Keratinocyte (primary cell): Measurements from ENCODE around the gene TFDP1. TPM values are rescaled to one million over a fixed set of nuclear protein-coding genes. Genes with fewer than 3 reads are reported as not detected.

ENCODE experiments used
- DNase-seq: peaks from one replicate; pipeline ENCODE4 v3.0.0-alpha.2; 2011; ENCODE audit warnings: low read depth, missing footprints, low spot score
- FAIRE-seq: peaks from 2 replicates; lab custom pipeline; 2011; peaks lifted over from hg19 to GRCh38; lab: Jason Lieb, UNC
- H2AFZ ChIP-seq: 2 replicates; pipeline ENCODE4 v1.6.0; 2012; ENCODE audit warnings: low read length, control low read depth, inconsistent platforms; ENCODE audit not compliant: control insufficient read depth
- H3K27ac ChIP-seq: 2 replicates; pipeline ENCODE4 v1.5.1; 2011; ENCODE audit warnings: low read length; ENCODE audit not compliant: control insufficient read depth, insufficient read depth
- H3K27me3 ChIP-seq: 3 replicates; pipeline ENCODE4 v1.6.0; 2011; ENCODE audit warnings: low read length; ENCODE audit not compliant: control insufficient read depth, insufficient read depth; ENCODE audit errors: extremely low read depth
- H3K36me3 ChIP-seq, 2 experiments: 2 replicates in 1 of 2; 3 replicates in 1 of 2; pipeline ENCODE4 v1.5.1; 2011; ENCODE audit warnings: low read length in 2 of 2, mild to moderate bottlenecking in 1 of 2; ENCODE audit not compliant: control insufficient read depth in 2 of 2, insufficient read depth in 2 of 2; ENCODE audit errors: extremely low read depth in 1 of 2
- H3K4me1 ChIP-seq: 3 replicates; pipeline ENCODE4 v1.5.1; 2011; ENCODE audit warnings: low read length; ENCODE audit not compliant: control insufficient read depth, insufficient read depth; ENCODE audit errors: extremely low read depth
- H3K4me2 ChIP-seq: 3 replicates; pipeline ENCODE4 v1.6.0; 2011; ENCODE audit warnings: low read depth, low read length; ENCODE audit not compliant: control insufficient read depth, insufficient read depth; ENCODE audit errors: extremely low read depth
- H3K4me3 ChIP-seq, 3 experiments: fragments of 200-600 bp in 1 of 3; sonication (generic) in 1 of 3; 2 replicates in 2 of 3; 3 replicates in 1 of 3; pipeline ENCODE4 v1.5.1; 2011 to 2016; ENCODE audit warnings: low read length in 3 of 3, mild to moderate bottlenecking in 3 of 3, control low read depth in 2 of 3, inconsistent platforms in 1 of 3, low read depth in 1 of 3, mixed read lengths in 1 of 3, mixed run types in 1 of 3, moderate library complexity in 1 of 3; ENCODE audit not compliant: control insufficient read depth in 2 of 3, insufficient read depth in 2 of 3; ENCODE audit errors: extremely low read depth in 1 of 3
- H3K79me2 ChIP-seq: 2 replicates; pipeline ENCODE4 v1.6.0; 2012; ENCODE audit warnings: low read length; ENCODE audit not compliant: control insufficient read depth, insufficient read depth
- H3K9ac ChIP-seq: 3 replicates; pipeline ENCODE4 v1.6.0; 2011; ENCODE audit warnings: low read length; ENCODE audit not compliant: control insufficient read depth, insufficient read depth; ENCODE audit errors: extremely low read depth
- H3K9me1 ChIP-seq: 3 replicates; pipeline ENCODE4 v1.6.0; 2011; ENCODE audit warnings: low read length; ENCODE audit not compliant: control insufficient read depth, insufficient read depth; ENCODE audit errors: extremely low read depth
- H3K9me3 ChIP-seq: 2 replicates; pipeline ENCODE4 v1.5.1; 2012; ENCODE audit warnings: low read depth, low read length; ENCODE audit not compliant: control insufficient read depth
- H4K20me1 ChIP-seq: 3 replicates; pipeline ENCODE4 v1.6.0; 2011; ENCODE audit warnings: low read length; ENCODE audit not compliant: control insufficient read depth, insufficient read depth; ENCODE audit errors: extremely low read depth
- EZH2 ChIP-seq: IDR thresholded peaks from one replicate; pipeline ENCODE4 v1.6.1; 2012; ENCODE audit warnings: inconsistent platforms, mild to moderate bottlenecking, low read length, moderate library complexity
- dilution Hi-C: fragments of 300-500 bp; cut with MboI; formaldehyde crosslinking; loops from one replicate; pipeline ENCODE4 v1.7.0; 2020; ENCODE audit warnings: low sequenced_read_pairs; ENCODE audit not compliant: extremely low pct_ligation_motif_present
- polyA plus RNA-seq, 5 experiments: library from polyadenylated mRNA; depleted of rRNA in 3 of 5; stranded (reverse) in 3 of 5; stranded (forward) in 1 of 5; unstranded in 1 of 5; fragments of >200 nt; gene quantifications; 1 replicate in 1 of 5; 2 replicates in 3 of 5; 3 replicates in 1 of 5; pipeline versions ENCODE4 v1.2.1 to v1.2.3, GENCODE V29; 2011 to 2012; ENCODE audit warnings: missing spikeins in 2 of 5, low read depth in 1 of 5, low replicate concordance in 1 of 5
- TF ChIP-seq, protein P1 (sequence below), 3 experiments: IDR thresholded peaks in 1 of 3; conservative IDR thresholded peaks in 1 of 3; optimal IDR thresholded peaks in 1 of 3; 2 replicates in 2 of 3; 3 replicates in 1 of 3; pipeline versions ENCODE3 to v1.5.1; 2011; ENCODE audit warnings: low read length in 3 of 3, mild to moderate bottlenecking in 3 of 3, moderate library complexity in 2 of 3, control low read depth in 1 of 3, inconsistent platforms in 1 of 3; ENCODE audit not compliant: insufficient read depth in 2 of 3; ENCODE audit errors: extremely low read depth in 1 of 3

Gene TFDP1
- polyA plus RNA-seq, 1 donor (not counting 4 experiments of a cell fraction or from before 2014, with no cell fraction given), result 105 TPM

DNA sequence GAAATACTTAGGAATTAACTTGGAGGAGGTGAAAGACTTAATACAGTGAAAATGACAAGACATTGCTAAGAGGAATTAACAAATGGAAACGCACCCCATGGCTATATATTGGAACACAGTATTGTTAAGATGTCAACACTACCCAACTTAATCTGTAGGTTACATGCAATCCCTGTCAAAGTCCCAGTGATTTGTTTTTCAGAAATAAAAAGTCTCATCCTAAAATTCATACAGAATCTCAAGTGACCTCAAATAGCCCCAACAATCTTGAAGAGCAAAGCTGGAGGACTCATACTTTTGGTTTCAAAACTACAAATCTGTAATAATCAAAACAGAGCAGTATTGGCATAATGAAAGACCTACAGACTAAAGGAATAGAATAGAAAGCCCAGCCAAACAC, 60.2 kb downstream of the TFDP1 start:
- FAIRE-seq, result no peak
- no peak for DNase-seq
- Histone ChIP-seq H2AFZ (no peak overlapping the region), H3K9me1 (no peaks in the 10 kb centered on the region), H3K27me3 (no peaks in the 10 kb centered on the region), H4K20me1 (no peaks in the 10 kb centered on the region), H3K4me1 (peaks cover 2% of the 10 kb centered on the region), H3K79me2 (no peaks in the 10 kb centered on the region), H3K36me3 (peaks cover 5 to 10% of the 10 kb centered on the region in 2 experiments), H3K9me3 (peaks cover 2% of the 10 kb centered on the region), H3K9ac (no peak overlapping the region), H3K4me2 (no peak overlapping the region), H3K4me3 (no peak overlapping the region), H3K27ac (no peak overlapping the region)
- TF ChIP-seq, protein P1, sequence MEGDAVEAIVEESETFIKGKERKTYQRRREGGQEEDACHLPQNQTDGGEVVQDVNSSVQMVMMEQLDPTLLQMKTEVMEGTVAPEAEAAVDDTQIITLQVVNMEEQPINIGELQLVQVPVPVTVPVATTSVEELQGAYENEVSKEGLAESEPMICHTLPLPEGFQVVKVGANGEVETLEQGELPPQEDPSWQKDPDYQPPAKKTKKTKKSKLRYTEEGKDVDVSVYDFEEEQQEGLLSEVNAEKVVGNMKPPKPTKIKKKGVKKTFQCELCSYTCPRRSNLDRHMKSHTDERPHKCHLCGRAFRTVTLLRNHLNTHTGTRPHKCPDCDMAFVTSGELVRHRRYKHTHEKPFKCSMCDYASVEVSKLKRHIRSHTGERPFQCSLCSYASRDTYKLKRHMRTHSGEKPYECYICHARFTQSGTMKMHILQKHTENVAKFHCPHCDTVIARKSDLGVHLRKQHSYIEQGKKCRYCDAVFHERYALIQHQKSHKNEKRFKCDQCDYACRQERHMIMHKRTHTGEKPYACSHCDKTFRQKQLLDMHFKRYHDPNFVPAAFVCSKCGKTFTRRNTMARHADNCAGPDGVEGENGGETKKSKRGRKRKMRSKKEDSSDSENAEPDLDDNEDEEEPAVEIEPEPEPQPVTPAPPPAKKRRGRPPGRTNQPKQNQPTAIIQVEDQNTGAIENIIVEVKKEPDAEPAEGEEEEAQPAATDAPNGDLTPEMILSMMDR (optimal IDR thresholded peaks at IDR 0.05 in 1 of 3, IDR thresholded peaks at IDR 0.05 in 1 of 3, conservative IDR thresholded peaks at IDR 0.05 in 1 of 3; ENCODE audit: extremely low read depth in 1 of 3, insufficient read depth in 2 of 3, low read length in 3 of 3), result no peak
- TF ChIP-seq EZH2, result no peak
- dilution Hi-C loops, result no loop called here

DNA sequence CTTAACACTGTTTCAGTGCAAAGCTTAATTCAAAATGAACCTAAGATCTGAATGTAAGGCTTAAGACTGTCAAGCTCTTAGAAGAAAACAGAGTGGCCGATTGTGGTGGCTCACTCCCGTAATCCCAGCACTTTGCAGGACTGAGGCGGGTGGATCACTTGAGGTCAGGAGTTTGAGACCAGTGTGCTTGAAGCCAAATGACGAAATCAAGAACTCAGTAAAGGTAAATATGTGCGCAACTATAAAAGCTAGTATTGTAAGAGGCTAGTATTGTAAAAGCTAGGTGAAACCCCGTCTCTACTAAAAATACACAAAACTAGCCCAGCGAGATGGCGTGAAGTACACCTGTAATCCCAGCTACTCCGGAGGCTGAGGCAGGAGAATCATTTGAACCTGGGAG, 60.8 kb downstream of the TFDP1 start:
- TF ChIP-seq, protein P1 (optimal IDR thresholded peaks at IDR 0.05 in 1 of 3, IDR thresholded peaks at IDR 0.05 in 1 of 3, conservative IDR thresholded peaks at IDR 0.05 in 1 of 3; ENCODE audit: extremely low read depth in 1 of 3, insufficient read depth in 2 of 3, low read length in 3 of 3), result no peak
- no peak for TF ChIP-seq EZH2
- no peaks in the 10 kb centered on the region for H4K20me1 ChIP-seq
- FAIRE-seq (no peak), DNase-seq (no peak)
- no peak overlapping the region for H3K4me2 ChIP-seq
- dilution Hi-C loops, result no loop called here
- H3K4me1 ChIP-seq, result peaks cover 2% of the 10 kb centered on the region
- H3K79me2 ChIP-seq, result no peaks in the 10 kb centered on the region
- peaks cover 3 to 10% of the 10 kb centered on the region in 2 experiments for H3K36me3 ChIP-seq
- H3K27me3 ChIP-seq, result peaks cover 3% of the 10 kb centered on the region
- peaks cover 2% of the 10 kb centered on the region for H3K9me3 ChIP-seq
- H3K9ac ChIP-seq, result no peak overlapping the region
- H3K9me1 ChIP-seq, result no peaks in the 10 kb centered on the region
- no peak overlapping the region for H3K27ac ChIP-seq
- no peak overlapping the region for H2AFZ ChIP-seq
- H3K4me3 ChIP-seq, result no peak overlapping the region
